ENCODE measurements around the gene PPP2R3C.
"Not testable (repeated sequence)": the region's sequence is repeated elsewhere in the genome, so short reads cannot be mapped to it uniquely, and the experiment has no call there.

Gene PPP2R3C

GRCh38 chr14:35073486-35073885 is 48.3 kb downstream of the PPP2R3C start:
- no peak overlapping the region for H3K4me3 Mint-ChIP-seq
- H3K36me3 Mint-ChIP-seq (ENCODE audit: insufficient read depth), result peaks cover 29% of the 10 kb centered on the region
- no peak overlapping the region for H3K27ac Mint-ChIP-seq (ENCODE audit: low read depth)
- H3K4me1 Mint-ChIP-seq, result no peaks in the 10 kb centered on the region
- ATAC-seq (replicated peaks; ENCODE audit: extremely low read depth, poor library complexity, severe bottlenecking) (no peak), DNase-seq (ENCODE audit: low spot score in 2 of 2) (no peak)
- H3K9me3 Mint-ChIP-seq, result no peaks in the 10 kb centered on the region
- H3K27me3 Mint-ChIP-seq, result no peaks in the 10 kb centered on the region

GRCh38 chr14:35072226-35072625 is 49.6 kb downstream of the PPP2R3C start:
- ATAC-seq (replicated peaks; ENCODE audit: extremely low read depth, poor library complexity, severe bottlenecking) (no peak), DNase-seq (ENCODE audit: low spot score in 2 of 2) (no peak)
- Mint-ChIP-seq H3K4me3 (no peak overlapping the region), H3K4me1 (peaks cover 1% of the 10 kb centered on the region), H3K27me3 (no peaks in the 10 kb centered on the region), H3K9me3 (no peaks in the 10 kb centered on the region), H3K36me3 (ENCODE audit: insufficient read depth) (peaks cover 32% of the 10 kb centered on the region), H3K27ac (ENCODE audit: low read depth) (no peak overlapping the region)

GRCh38 chr14:35068238-35069012 is 53.4 kb downstream of the PPP2R3C start:
- peaks cover 31% of the 10 kb centered on the region for H3K36me3 Mint-ChIP-seq (ENCODE audit: insufficient read depth)
- DNase-seq (ENCODE audit: low spot score in 2 of 2), result no peak
- no peaks in the 10 kb centered on the region for H3K27me3 Mint-ChIP-seq
- H3K4me3 Mint-ChIP-seq, result no peak overlapping the region
- H3K9me3 Mint-ChIP-seq, result no peaks in the 10 kb centered on the region
- H3K4me1 Mint-ChIP-seq, result peaks cover 4% of the 10 kb centered on the region
- ATAC-seq (replicated peaks; ENCODE audit: extremely low read depth, poor library complexity, severe bottlenecking), result no peak
- peak overlapping the region; percentile 7 for H3K27ac Mint-ChIP-seq (ENCODE audit: low read depth)

- not testable (repeated sequence) for H3K27ac Mint-ChIP-seq (ENCODE audit: low read depth); H3K4me3 Mint-ChIP-seq; ATAC-seq (replicated peaks; ENCODE audit: extremely low read depth, poor library complexity, severe bottlenecking); H3K9me3 Mint-ChIP-seq; H3K27me3 Mint-ChIP-seq; DNase-seq (ENCODE audit: low spot score in 2 of 2); H3K4me1 Mint-ChIP-seq
- peaks cover 20% of the 10 kb centered on the region for H3K36me3 Mint-ChIP-seq (ENCODE audit: insufficient read depth)
Measured at GRCh38 chr14:35065731-35066130, 56.1 kb downstream of the PPP2R3C start.

- not testable (repeated sequence) for H3K4me3 Mint-ChIP-seq; H3K9me3 Mint-ChIP-seq; H3K27me3 Mint-ChIP-seq; DNase-seq (ENCODE audit: low spot score in 2 of 2); ATAC-seq (replicated peaks; ENCODE audit: extremely low read depth, poor library complexity, severe bottlenecking); H3K4me1 Mint-ChIP-seq
- Mint-ChIP-seq H3K36me3 (ENCODE audit: insufficient read depth) (peaks cover 36% of the 10 kb centered on the region), H3K27ac (ENCODE audit: low read depth) (peak overlapping the region; percentile 46)
Measured at GRCh38 chr14:35061113-35061791, 60.5 kb downstream of the PPP2R3C start.

GRCh38 chr14:35052637-35053036 is 69.2 kb downstream of the PPP2R3C start:
- ATAC-seq (replicated peaks; ENCODE audit: extremely low read depth, poor library complexity, severe bottlenecking) (no peak), DNase-seq (ENCODE audit: low spot score in 2 of 2) (no peak)
- Mint-ChIP-seq H3K36me3 (ENCODE audit: insufficient read depth) (peaks cover 39% of the 10 kb centered on the region), H3K27me3 (no peaks in the 10 kb centered on the region), H3K4me1 (peaks cover 17% of the 10 kb centered on the region), H3K9me3 (no peaks in the 10 kb centered on the region), H3K4me3 (no peak overlapping the region), H3K27ac (ENCODE audit: low read depth) (no peak overlapping the region)

- Mint-ChIP-seq H3K27ac (ENCODE audit: low read depth) (no peak overlapping the region), H3K4me3 (no peak overlapping the region), H3K27me3 (no peaks in the 10 kb centered on the region), H3K4me1 (peaks cover 19% of the 10 kb centered on the region), H3K9me3 (no peaks in the 10 kb centered on the region), H3K36me3 (ENCODE audit: insufficient read depth) (peaks cover 33% of the 10 kb centered on the region)
- no peak for ATAC-seq (replicated peaks; ENCODE audit: extremely low read depth, poor library complexity, severe bottlenecking)
- DNase-seq (ENCODE audit: low spot score in 2 of 2), result no peak
Measured at GRCh38 chr14:35051796-35052195, 70.0 kb downstream of the PPP2R3C start.

GRCh38 chr14:35050652-35051051 is 71.1 kb downstream of the PPP2R3C start:
- ATAC-seq (replicated peaks; ENCODE audit: extremely low read depth, poor library complexity, severe bottlenecking) (no peak), DNase-seq (ENCODE audit: low spot score in 2 of 2) (no peak)
- Mint-ChIP-seq H3K27ac (ENCODE audit: low read depth) (no peak overlapping the region), H3K9me3 (no peaks in the 10 kb centered on the region), H3K36me3 (ENCODE audit: insufficient read depth) (peaks cover 39% of the 10 kb centered on the region), H3K4me3 (no peak overlapping the region), H3K4me1 (peaks cover 17% of the 10 kb centered on the region), H3K27me3 (no peaks in the 10 kb centered on the region)

GRCh38 chr14:35047976-35048513 is 73.7 kb downstream of the PPP2R3C start:
- DNase-seq (ENCODE audit: low spot score in 2 of 2) (no peak), ATAC-seq (replicated peaks; ENCODE audit: extremely low read depth, poor library complexity, severe bottlenecking) (no peak)
- H3K36me3 Mint-ChIP-seq (ENCODE audit: insufficient read depth), result peaks cover 31% of the 10 kb centered on the region
- no peaks in the 10 kb centered on the region for H3K27me3 Mint-ChIP-seq
- H3K27ac Mint-ChIP-seq (ENCODE audit: low read depth), result peak overlapping the region; percentile 94
- peaks cover 26% of the 10 kb centered on the region for H3K4me1 Mint-ChIP-seq
- H3K4me3 Mint-ChIP-seq, result peak overlapping the region; percentile 95
- H3K9me3 Mint-ChIP-seq, result no peaks in the 10 kb centered on the region

- H3K4me3 Mint-ChIP-seq, result peak overlapping the region; percentile 95
- DNase-seq (ENCODE audit: low spot score in 2 of 2) (peak in 1 of 2 donors; percentile 39), ATAC-seq (replicated peaks; ENCODE audit: extremely low read depth, poor library complexity, severe bottlenecking) (peak; percentile 1)
- peaks cover 28% of the 10 kb centered on the region for H3K36me3 Mint-ChIP-seq (ENCODE audit: insufficient read depth)
- H3K9me3 Mint-ChIP-seq, result no peaks in the 10 kb centered on the region
- peaks cover 26% of the 10 kb centered on the region for H3K4me1 Mint-ChIP-seq
- H3K27me3 Mint-ChIP-seq, result no peaks in the 10 kb centered on the region
- peak overlapping the region; percentile 94 for H3K27ac Mint-ChIP-seq (ENCODE audit: low read depth)
Measured at GRCh38 chr14:35046751-35047536, 74.8 kb downstream of the PPP2R3C start.

- ATAC-seq (replicated peaks; ENCODE audit: extremely low read depth, poor library complexity, severe bottlenecking) (peak; percentile 86), DNase-seq (ENCODE audit: low spot score in 2 of 2) (peak; percentile 91 to 99)
- H3K27ac Mint-ChIP-seq (ENCODE audit: low read depth), result peak within 1 kb of the TSS; percentile 94
- no peaks in the 10 kb centered on the region for H3K9me3 Mint-ChIP-seq
- peaks cover 26% of the 10 kb centered on the region for H3K4me1 Mint-ChIP-seq
- peak within 1 kb of the TSS; percentile 95 for H3K4me3 Mint-ChIP-seq
- no peaks in the 10 kb centered on the region for H3K27me3 Mint-ChIP-seq
- H3K36me3 Mint-ChIP-seq (ENCODE audit: insufficient read depth), result peaks cover 28% of the 10 kb centered on the region
Measured at GRCh38 chr14:35046048-35046750, 75.6 kb downstream of the PPP2R3C start, which contains the start of gene FAM177A1. FAM177A1 (plus strand) TSS chr14:35046272; CDS start chr14:35046464, 192 bp downstream.

- H3K9me3 Mint-ChIP-seq, result no peaks in the 10 kb centered on the region
- no peak for DNase-seq (ENCODE audit: low spot score in 2 of 2)
- peak overlapping the region; percentile 94 for H3K27ac Mint-ChIP-seq (ENCODE audit: low read depth)
Measured at GRCh38 chr14:35045798-35046047, 76.1 kb downstream of the PPP2R3C start.

More at GRCh38 chr14:35045798-35046047, 76.1 kb downstream of the PPP2R3C start:
- no peak for ATAC-seq (replicated peaks; ENCODE audit: extremely low read depth, poor library complexity, severe bottlenecking)
- peak overlapping the region; percentile 95 for H3K4me3 Mint-ChIP-seq
- peaks cover 26% of the 10 kb centered on the region for H3K4me1 Mint-ChIP-seq
- no peaks in the 10 kb centered on the region for H3K27me3 Mint-ChIP-seq
- peaks cover 26% of the 10 kb centered on the region for H3K36me3 Mint-ChIP-seq (ENCODE audit: insufficient read depth)

Measured in central memory CD8-positive, alpha-beta T cell (primary cell).